Cerebellar cortex (tissue), 1 donor: Measurements from ENCODE around the gene FRS3.
"Not testable (repeated sequence)": the region's sequence is repeated elsewhere in the genome, so short reads cannot be mapped to it uniquely, and the experiment has no call there.

Experiments
- DNase-seq: peaks from one replicate; pipeline ENCODE4 v3.0.0-alpha.2; 2015; ENCODE audit warnings: low spot score

Gene FRS3, protein sequence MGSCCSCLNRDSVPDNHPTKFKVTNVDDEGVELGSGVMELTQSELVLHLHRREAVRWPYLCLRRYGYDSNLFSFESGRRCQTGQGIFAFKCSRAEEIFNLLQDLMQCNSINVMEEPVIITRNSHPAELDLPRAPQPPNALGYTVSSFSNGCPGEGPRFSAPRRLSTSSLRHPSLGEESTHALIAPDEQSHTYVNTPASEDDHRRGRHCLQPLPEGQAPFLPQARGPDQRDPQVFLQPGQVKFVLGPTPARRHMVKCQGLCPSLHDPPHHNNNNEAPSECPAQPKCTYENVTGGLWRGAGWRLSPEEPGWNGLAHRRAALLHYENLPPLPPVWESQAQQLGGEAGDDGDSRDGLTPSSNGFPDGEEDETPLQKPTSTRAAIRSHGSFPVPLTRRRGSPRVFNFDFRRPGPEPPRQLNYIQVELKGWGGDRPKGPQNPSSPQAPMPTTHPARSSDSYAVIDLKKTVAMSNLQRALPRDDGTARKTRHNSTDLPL

DNA sequence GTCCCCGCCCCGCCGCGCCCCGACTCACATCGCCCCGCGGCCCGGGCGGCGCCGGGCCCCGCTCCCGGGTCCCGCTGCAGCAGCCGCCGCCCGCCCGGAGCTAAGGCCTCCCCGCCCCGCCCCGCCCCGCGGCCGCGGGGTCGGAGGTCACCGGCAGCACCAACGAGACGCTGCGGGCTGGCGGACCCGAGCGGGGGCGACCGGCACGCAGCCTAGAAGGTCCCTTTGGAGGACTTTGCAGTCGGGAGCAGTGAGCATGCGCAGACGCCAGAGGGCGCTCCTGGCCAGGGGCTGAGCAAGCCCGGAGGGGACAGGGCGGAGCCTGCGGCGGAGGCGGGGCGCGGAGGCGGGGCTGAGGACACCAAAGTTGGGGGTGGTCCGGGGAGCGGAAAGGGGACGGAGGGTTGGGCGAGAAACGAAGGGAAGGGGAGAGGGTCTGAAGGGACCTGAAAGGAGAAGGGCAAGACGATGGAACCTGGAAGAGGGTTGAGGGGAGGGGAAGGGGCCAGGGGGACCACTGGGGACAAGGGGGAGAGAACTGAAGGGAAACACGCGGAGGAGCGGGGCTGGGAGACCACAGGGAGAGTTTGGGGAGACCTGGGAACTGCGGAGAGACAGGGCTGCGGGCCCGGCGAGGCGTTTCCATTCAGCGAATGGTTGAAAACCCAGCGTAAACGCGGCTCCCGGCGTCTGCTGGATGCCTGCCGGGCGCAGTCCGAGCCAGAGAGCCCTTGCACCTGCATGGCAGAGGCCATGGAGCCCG, at the start of gene FRS3:
Gene FRS3, minus strand, starts transcription at position 113 of the 763 bp plus-strand sequence. CDS start 2,913 bp downstream, outside the sequence.
- DNase-seq = peak; percentile 97

DNA sequence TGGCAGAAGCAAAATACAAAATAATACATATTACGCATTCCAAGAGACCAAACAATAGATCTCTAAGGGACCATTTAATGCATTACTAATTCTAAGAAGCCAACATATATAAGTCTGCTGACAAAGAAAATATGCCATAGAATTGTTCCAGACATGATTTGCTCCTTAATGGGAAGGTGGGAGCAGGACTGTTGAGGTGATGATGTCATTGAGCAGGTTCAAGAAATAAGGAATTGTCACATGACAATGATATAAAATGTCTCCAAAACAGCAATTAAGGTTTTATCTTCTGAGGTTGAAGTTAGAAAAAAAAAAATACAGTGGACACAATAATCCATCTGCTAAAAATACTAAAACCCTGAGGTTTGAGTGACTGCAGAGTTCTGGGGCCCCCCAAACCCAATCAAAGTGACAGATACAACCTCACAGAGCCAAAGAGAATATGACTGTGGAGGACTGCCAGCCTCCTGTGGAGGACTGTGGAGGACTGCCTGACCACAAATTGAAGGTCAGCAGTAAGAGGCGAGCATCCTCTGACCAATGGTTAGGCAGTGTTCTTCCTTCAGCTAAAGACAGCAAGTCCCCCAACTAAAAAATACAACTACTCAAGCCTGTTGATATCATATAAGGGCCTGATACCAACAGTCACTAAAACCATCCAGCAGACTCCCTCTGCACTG, 46.8 kb upstream of the FRS3 start:
- no peak for DNase-seq

DNA sequence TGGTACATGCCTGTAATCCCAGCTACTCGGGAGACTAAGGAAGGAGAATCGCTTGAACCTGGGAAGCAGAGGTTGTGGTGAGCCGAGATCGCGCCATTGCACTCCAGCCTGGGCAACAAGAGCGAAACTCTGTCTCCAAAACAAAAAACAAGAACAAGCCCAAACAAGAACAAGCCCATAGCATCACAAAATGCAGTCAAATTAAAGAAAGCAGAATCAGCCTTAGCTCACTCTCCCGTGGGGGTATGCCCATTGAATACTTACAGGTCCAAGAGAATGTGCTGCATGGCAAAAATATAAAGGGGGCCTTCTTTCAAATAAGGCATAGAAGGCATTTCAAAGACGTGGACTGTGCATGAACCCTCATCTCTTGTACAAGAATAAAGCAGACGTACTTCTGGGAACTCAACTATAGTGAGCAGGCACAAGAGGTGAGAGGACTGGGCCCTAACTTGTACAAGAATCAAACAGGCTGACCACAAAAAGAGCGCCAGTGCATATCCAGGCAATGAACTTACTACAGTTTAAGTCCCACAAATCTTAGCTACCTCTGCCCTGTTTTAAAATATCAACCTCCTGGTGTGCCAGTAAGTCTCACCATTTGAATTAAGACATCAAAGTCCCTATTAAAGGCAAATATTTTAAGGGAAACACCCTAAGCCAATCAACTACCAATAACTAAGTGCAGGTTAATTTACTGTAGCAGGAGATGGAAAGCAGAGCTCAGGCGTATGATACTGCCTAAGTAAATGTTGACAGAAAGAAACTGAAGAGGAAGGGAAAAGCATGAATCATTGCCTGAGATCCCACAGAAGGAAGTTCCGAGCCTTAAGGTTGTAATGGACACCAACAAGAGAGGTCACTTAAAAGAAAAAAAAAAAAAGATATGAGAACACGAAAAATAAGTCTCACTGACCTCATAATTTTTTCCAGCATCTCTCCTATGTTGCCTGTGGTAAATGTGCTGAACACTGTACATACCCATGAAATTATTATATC, 45.2 kb upstream of the FRS3 start:
- no peak for DNase-seq

DNA sequence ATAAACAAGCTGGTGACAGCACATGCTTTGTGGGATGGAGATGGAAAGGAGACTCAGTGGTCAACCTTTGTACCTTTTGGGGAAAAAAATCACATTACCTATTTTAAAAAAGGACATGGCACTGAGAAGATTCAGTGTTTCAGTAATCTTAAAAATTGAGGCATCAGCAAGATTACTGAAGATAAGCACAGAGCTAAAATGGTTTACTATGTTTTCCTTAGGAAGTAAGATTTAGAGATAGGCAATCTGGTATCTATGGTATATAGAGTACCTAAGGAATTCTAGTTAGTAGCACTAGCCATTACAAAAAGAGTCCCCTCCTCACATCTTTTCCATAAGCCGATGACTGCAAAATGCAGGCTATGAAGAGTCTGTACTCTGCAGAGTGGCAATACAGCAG, 43.5 kb upstream of the FRS3 start:
- DNase-seq = no peak

DNA sequence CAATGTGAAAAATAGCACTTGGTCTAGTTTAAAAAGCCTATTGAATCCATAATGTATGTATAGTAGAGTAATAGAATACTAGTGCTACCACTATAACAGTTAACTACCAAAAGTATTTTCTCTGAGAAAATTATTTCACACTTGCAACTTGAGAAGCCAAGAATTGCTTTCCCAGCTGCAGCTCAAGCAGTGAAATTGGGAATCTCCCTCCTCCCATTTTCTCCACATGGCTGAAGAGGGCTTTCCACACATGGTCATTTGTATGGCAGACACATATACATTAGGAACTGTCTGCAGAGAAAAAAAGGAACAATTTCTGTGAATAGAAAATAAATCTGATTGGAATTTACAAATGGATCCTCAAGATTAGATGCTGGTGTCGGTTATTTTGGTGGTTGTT, 42.3 kb upstream of the FRS3 start:
- no peak for DNase-seq

DNA sequence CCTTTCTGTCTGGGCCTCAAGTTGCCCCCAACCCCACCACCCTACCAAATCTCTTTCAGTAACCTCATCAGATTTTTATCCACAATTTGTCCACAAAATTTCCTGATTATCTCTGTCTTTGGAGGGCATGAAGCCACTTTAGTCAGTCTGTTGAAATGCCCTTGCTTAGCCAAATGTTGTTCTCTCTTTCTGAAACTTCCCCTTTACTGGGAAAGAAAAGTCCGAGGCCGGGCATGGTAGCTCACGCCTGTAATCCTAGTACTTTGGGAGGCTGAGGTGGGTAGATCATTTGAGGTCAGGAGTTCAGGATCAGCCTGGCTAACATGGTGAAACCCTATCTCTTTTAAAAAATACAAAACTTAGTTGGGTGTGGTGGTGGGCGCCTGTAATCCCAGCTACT, 41.6 kb upstream of the FRS3 start:
- no peak for DNase-seq

DNA sequence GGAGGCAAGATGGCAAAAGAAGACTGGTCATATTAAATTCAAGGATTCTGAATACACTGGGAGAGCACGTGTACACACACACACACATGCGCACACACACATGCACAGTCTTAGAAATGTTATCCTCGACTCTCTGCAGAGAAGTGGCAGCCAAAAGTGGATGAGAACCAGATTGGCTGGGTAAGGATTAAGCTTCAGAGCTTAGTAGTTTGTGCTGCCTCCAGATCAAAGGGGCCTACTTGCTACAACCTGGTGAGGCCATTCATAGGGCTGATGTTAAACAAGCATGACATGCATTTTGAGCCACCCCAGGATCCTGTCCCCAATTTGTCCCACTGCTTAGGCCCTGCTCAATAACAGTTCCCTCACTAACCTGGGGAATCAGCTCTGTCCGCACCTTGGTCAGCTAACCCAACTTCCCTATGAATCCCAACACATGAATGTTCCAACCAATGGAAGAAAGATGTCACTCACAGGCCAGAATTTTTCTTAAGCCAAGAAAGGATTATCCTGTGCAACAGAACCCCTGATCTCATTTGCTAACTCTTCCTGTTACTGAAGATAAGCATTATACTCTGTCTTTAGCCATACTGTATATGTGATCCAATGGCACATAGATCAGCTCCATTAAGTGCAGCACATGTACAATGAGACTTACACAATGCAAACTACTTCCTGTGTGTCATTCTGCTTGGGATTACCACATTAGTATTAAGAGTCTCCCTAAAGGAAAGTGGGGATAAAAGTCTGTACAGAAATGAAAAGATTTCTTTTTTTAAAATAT, 38.8 kb upstream of the FRS3 start:
- no peak for DNase-seq

DNA sequence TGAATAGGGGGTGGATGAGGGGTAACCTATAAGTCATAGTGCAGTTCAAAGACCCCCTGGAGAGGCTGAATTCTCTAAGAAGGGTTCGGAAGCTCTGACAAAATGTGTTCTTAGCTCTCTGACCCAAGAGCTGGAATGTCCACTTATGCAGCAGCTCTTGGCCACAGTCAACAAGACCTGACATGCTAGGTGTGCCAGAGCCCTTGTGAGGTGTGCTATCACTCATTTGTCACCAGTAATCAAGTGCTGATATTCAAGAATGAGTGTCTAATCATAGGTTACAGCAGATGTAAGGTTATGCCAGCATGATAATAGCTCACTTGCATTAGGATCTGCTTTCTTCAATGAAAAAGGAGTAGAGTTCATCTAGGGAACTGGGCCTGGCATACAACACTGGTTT, 35.9 kb upstream of the FRS3 start:
- no peak for DNase-seq

DNA sequence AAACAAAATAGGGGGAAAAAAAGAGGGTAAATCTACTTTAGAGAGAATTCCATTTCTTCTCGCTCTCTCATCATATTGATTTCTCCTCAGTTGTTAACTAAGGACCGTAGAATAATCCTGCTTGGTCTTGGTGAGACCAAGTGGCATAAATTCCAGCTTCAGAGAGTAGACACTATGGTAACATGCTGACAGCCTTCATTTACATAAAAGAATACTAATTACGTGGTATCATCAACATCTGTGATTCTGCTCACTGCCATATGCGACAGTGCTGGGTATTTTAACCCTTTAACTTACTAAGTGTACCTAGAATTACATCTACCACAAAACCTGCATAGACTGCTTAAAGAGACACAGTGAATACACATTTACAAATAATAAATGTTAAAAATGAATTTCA, 34.9 kb upstream of the FRS3 start:
- no peak for DNase-seq

DNA sequence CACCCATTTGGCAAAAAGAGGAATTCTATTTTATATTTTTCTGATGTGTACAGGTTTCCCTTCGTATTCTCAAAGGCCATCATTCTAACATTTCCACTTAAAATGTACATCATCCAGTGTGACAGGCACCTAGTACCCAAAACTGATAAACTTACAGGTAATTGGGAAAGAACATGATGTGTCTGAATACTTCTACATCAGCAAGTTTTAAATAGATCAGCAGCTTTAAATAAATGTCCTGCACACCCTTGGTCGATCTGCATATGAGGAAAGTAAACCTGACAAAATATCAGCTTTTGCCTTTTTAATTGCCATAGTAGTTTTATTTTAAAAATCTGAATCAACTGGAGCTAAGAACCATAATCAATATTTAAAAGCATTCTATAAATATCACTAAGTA, 34.3 kb upstream of the FRS3 start:
- no peak for DNase-seq

DNA sequence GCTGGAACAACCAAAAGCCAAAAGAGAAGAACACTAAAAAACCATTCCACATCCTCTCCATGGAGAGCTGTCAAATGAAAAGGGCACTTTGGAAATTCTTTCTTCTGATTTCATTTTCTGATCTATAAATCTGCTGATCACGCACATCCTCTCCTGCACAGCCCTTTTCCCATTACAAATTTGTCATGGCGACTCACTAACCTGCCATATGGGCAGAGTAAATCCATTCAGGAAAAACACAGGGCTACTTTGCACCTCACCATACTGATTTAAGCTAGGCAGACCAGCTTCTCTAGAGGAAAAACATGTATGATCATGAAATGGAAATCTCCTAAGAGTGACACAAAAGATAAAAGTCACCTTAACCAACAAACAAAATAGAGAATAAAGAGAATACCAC, 33.8 kb upstream of the FRS3 start:
- DNase-seq = no peak

DNA sequence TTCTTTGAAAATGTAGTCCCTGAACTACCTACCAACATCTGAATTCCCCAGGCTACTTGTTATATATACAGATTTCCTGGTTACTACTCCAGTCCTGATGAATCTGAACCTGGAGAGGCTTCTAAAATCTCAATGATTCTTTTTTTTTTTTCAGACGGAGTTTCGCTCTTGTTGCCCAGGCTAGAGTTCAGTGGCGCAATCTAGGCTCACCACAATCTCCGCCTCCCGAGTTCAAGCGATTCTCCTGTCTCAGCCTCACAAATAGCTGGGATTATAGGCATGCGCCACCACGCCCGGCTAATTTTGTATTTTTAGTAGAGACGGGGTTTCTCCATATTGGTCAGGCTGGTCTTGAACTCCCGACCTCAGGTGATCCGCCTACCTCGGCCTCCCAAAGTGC, 32.2 kb upstream of the FRS3 start:
- not testable (repeated sequence) for DNase-seq

DNA sequence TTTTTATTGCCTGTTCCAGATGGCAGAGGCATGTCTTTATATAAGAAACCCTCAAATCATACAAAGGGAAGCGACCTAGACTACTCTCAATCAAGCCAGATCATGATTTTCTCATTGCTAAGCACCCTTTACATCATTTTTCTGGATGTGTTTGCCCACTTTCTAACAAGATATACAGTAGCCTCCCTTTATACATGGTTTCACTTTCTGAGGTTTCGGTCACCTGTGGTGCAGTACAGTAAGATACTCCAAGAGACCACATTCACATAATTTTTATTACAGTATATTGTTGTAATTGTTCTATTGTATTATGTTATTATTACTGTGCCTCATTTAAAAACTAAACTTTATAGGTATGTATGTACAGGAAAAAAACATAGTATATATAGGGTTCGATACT, 31.4 kb upstream of the FRS3 start:
- no peak for DNase-seq

DNA sequence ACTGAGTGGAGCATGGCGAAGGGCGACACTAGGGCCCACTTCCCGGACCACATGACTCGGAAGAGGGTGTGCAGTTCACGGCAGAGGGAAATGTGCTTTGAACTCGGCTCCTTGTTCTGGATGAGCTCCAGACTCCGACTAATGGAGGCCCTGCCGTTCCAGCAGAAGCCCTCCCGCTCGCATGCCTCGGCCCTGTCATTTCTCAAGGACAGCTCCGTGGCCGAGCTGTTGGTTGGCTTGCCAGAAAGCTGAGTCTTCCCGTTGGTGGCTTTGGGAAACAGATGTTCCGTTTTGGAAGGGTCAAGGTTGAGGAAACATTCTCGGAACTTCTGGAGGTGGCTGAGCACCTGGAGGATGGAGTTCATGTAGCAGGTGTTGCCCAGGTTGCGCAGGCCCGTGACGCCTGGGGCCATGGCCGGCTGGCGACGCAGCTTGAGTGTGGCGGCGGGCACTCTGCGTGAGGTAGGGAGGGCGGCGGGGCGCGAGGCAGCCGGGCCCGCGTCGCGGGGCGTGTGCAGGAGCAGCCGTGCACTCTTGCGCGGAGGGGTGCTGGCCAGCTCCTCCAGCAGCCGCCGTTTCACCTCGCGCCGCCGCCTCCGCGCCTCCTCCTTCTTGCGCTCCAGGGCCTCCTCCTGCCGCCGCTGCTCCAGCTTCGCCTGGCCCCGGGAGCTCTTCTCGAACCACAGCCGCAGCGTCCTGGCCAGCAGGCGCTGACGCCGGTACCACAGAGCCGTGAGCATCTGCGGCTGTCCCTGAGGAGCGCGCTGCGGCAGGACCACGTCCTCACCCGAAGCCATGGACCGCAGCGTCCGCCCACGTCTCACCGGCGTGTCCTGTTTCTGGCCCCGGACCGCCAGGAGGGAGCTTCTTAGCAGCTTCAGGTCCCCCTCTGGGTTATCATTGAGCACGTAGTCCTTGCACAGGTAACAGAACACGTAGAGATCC, 26.4 kb upstream of the FRS3 start:
- DNase-seq = no peak

DNA sequence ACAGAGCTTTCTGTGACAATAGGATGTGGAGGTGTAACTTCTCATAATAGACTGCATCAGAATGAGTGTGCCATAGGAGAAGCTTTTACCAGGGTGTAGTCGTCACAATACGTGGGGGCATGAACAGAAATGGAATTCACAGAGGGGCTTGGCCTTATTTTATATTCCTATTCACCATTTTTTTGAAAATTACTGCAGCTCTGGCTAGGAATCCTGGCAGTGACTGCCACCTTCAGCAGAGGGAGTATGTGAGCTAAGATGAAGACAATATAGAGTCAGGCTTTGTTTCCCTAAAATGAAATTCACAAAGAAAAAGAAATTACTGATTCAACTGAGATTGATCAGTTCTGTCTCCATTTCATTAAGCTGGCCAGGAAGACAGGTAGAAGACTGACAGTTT, 21.7 kb upstream of the FRS3 start:
- no peak for DNase-seq

DNA sequence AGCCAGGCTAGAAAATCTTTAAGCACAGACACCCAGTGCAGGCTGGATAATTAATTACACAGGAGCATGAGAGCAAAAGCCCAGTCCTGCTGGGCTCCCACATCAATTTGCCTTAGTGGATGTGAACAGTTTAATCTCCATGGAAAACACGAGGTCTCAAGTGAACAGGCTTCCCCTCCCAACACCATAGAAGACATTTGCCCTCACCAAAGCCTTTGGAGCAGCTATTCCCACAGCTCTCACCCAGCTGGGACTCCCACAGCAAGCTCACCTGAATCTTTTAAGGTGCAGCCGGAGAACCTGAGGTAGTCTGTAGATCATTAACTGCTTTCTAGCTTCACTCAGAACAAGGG, 19.8 kb upstream of the FRS3 start:
- DNase-seq = no peak

DNA sequence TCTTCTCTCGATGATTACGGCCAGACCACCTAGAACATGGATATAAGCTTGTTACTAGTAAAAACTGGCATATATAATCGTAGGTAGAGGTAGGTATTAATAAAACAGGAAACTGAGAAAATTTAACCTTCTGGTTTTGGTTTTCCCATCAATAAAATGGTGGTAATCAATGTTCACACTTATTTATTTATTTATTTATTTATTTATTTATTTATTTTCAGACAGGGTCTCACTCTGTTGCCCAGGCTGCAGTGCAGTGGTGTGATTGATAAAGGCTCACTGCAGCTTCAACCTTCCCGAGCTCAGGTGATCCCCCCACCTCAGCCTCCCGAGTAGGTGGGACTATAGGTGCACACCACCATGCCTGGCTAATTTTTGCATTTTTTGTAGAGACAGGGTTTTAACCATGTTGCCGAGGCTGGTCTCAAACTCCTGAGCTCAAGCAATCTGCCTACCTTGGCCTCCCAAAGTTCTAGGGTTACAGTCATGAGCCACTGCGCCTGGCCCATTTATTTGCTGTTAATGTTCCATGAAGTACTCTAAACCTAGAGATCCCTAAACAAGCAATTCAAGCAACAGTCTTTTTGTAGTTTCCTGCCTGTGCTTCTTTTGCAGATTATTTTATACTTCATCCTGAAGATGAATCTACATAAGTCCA, 19.3 kb upstream of the FRS3 start:
- no peak for DNase-seq

DNA sequence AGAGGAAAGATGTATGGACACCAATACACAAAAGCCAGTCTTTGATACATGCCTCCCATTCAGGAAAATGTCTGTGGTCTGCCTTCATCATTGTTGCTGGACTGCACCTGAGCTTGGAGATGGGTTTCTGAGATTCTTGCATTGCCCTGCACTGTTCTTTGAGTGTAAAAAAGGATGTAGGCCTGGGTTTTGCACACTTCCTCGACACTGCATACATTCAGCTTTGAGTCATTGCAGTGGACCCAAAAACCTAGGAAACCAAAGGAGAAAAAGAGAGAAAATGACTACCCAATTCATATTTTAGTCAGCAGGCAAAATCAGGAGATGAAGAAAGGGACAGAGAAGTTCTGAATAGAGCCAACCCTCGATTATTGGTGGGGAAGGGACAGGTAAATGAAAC, 16.8 kb upstream of the FRS3 start:
- DNase-seq = no peak

DNA sequence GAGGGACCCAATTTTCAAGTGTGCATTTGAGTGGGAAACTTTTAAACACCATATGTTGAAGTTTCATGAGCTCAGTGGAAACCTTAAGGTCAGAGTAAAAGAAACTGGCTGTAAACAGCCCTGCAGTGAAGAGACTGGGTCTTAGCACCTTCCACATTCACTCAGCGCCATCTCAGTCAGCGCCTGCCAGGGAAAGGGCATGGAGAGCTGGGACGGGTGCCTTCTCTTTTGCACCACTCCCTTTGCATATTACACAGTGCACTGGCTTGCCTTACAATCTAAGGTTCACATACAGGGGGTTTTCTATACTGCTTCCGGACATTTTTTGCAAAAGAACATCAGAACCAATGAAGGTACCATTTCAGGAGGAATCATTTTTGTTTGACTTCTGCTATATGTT, 12.3 kb upstream of the FRS3 start:
- no peak for DNase-seq
